ENCODE data around the gene ZNF302.

The ZNF302 gene

DNA sequence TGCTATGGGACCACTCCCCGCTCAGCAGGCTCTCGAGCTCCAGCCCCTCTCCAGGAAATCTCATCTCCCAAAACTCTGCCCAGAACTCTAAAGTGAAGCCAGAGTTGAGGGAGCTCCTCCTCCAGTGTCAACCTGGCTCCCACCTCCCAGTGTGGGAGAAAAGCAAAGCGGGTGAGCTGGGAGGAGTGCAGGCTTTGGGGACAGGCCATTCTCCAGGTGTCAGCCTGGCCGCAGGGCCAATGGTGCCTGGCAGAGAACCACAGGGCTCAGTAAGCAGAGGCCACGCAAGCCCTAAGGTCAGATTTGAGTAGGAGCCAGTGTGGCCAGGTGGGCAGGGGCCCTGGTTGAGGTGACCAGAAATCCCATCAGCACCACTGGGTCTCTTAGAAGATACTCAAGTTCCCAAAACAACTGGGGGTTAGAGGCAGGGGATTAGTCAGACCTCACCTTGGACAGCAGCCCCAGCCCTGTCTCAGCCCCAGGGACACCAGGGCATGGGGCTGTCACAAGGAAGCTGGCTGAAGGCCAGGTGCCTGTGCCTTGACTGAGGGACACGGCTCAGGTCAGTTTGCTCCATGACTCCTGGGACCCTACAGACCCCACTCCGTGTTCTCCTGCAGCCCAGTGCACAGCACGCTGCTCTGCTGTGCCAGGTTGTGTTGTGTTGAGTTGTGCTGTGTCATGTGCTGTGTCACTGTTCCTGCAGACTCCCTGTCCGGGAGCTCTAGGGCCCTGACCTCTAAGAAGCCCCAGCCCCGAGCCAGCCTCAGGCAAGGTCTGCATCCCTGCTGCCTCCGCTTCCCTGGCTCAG lies 53.7 kb downstream of the ZNF302 start:
- no peak overlapping the region for H3K4me3 ChIP-seq
- H3K27ac ChIP-seq = no peak overlapping the region
- no peak for DNase-seq (ENCODE audit: low read depth, low spot score)
- TF ChIP-seq EZH2 (IDR thresholded peaks at IDR 0.05) (no peak), POLR2AphosphoS5 (IDR thresholded peaks at IDR 0.05; ENCODE audit: borderline replicate concordance, low read depth, low read length) (no peak), FOXP2 (optimal IDR thresholded peaks at IDR 0.05; ENCODE audit: control extremely low read depth, extremely low read length, insufficient read depth) (no peak)
- H3K36me3 ChIP-seq (ENCODE audit: insufficient read depth, low read length) = peaks cover 8% of the 10 kb centered on the region; the same call in 1 of the 2 replicates
- no peak overlapping the region for H3K9ac ChIP-seq (ENCODE audit: insufficient read length)
- no peaks in the 10 kb centered on the region for H3K9me3 ChIP-seq (ENCODE audit: low read depth, low read length)

DNA sequence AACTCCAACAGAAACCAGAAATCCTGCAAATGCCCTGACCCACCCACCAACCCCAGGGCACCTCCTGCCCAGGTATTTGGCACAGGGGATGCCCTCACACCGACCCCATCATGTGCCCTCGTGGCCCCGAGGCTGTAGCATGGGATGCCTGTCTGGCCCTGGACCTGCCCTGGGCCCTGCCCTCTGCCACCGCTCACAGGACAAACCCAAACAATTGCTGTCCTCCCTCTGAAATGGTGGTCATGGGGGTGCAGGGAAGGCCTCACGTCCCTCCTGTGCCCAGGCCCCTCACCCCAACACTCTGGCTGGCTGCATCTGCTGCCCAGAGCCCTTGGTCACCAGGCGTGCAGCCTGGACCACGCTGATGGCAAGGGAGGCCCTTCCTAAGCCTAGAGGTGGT lies 54.5 kb downstream of the ZNF302 start:
- DNase-seq (ENCODE audit: low read depth, low spot score) = no peak
- no peaks in the 10 kb centered on the region for H3K9me3 ChIP-seq (ENCODE audit: low read depth, low read length)
- no peak overlapping the region for H3K27ac ChIP-seq
- H3K36me3 ChIP-seq (ENCODE audit: insufficient read depth, low read length) = peaks cover 10% of the 10 kb centered on the region; the same call in 1 of the 2 replicates
- TF ChIP-seq POLR2AphosphoS5 (IDR thresholded peaks at IDR 0.05; ENCODE audit: borderline replicate concordance, low read depth, low read length) (no peak), EZH2 (IDR thresholded peaks at IDR 0.05) (no peak), FOXP2 (optimal IDR thresholded peaks at IDR 0.05; ENCODE audit: control extremely low read depth, extremely low read length, insufficient read depth) (no peak)
- H3K4me3 ChIP-seq = no peak overlapping the region
- no peak overlapping the region for H3K9ac ChIP-seq (ENCODE audit: insufficient read length)

DNA sequence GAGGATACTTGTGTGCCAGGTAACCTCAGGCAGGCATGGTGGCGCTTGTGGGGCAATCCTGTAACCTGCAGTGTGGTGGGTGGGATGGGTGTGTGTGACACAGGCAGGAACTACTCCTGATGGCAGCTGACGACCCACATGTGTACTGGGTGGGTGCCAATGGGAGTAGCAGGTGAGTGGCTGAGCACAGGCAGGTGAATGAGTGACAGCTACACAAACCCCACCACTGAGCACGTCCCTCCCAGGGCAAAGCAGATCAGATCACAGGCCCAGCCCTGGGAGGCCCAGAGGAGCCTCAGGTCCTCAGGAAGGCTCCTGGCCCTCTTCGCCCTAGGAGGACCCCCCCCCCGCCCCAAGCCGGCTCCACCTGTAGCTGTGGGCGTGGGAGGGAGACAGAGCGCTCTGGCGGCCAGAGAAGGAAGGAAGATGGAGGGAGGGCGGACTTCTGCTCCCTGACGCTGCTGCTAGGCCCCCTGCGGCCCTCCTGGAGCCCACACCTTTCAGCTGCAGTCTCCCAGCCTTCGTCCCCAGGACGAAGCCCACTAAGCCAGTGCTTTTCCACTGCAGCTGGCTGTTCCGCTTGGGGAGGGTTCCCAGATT lies 55.2 kb downstream of the ZNF302 start:
- H3K27ac ChIP-seq = no peak overlapping the region
- H3K4me3 ChIP-seq = peak overlapping the region; percentile 85
- no peak overlapping the region for H3K9ac ChIP-seq (ENCODE audit: insufficient read length)
- no peaks in the 10 kb centered on the region for H3K9me3 ChIP-seq (ENCODE audit: low read depth, low read length)
- TF ChIP-seq FOXP2 (optimal IDR thresholded peaks at IDR 0.05; ENCODE audit: control extremely low read depth, extremely low read length, insufficient read depth) = no peak
- no peak for TF ChIP-seq POLR2AphosphoS5 (IDR thresholded peaks at IDR 0.05; ENCODE audit: borderline replicate concordance, low read depth, low read length)
- TF ChIP-seq EZH2 (IDR thresholded peaks at IDR 0.05) = no peak
- H3K36me3 ChIP-seq (ENCODE audit: insufficient read depth, low read length) = peaks cover 17% of the 10 kb centered on the region; the same call in 1 of the 2 replicates
- DNase-seq (ENCODE audit: low read depth, low spot score) = no peak

DNA sequence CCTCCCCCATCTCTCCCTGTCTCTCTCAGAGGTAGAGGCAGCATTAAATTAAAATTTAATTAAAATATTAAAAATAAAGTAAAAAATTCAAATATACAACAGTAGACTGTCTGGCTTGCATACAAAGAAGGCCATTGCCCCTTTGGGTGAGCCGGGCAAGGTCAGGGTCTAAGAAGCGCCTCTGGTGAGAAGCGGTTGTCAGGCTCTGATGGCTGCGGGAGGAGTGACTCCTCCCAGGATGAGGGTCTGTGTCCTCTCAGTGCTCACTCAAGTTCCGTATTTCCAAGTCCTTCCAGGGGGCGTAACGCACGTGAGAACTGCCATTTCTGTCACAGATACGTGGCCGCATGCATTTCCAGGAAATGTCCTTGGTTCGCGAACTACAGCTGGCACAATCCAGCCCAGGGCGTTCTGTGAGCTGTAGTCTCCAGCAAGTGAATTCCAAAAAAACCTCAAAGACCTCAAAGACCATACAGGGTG lies 55.8 kb downstream of the ZNF302 start:
- H3K4me3 ChIP-seq = peak overlapping the region; percentile 85
- no peak for DNase-seq (ENCODE audit: low read depth, low spot score)
- no peaks in the 10 kb centered on the region for H3K9me3 ChIP-seq (ENCODE audit: low read depth, low read length)
- no peak overlapping the region for H3K27ac ChIP-seq
- H3K9ac ChIP-seq (ENCODE audit: insufficient read length) = peak overlapping the region; percentile 97
- no peak for TF ChIP-seq POLR2AphosphoS5 (IDR thresholded peaks at IDR 0.05; ENCODE audit: borderline replicate concordance, low read depth, low read length)
- H3K36me3 ChIP-seq (ENCODE audit: insufficient read depth, low read length) = peaks cover 20% of the 10 kb centered on the region; the same call in 1 of the 2 replicates

DNA sequence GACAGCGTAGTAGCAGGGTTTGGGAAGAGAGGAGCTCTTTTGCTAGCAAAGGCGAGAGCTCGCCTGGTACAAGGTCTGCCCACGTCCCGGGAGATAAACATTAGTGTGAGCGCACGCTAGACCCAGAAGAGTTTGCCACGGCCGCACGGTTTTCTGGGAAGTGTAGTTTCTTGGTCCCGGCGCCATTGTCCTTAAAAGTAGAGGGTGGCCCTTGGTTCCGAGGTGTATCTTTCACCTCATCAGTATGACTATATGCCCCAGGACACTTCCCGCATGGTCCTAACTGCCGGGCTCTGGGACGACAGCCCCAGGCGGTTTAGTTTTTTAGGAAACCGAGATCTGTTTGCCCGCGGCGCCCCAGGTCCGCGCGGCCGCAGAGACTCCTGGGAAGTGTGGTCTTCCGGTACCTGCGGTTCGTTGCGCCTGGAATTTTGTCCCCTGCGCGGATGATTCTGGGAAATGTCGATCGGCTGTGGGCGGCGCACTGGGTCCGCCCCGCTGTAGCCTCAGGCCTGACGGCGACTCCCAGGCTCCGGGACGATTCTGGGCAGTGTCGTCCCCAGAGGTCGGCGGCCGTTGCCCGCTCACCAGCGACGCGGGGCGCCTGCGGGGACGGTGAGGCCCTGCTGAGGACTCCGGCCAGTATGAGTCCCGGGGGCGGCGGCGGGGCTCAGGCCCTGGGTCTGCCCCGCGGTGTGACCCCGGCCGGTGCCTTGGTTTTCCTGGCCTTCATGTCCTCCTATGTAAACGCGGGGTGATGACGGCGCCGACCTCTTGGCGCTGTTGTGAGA lies 56.5 kb downstream of the ZNF302 start, which contains the start of gene ZNF181:
ZNF181 (plus strand) TSS at position 498 of the 791 bp plus-strand sequence. CDS start 795 bp downstream, outside the sequence.
- Histone ChIP-seq H3K9ac (ENCODE audit: insufficient read length) (peak within 1 kb of the TSS; percentile 97), H3K9me3 (ENCODE audit: low read depth, low read length) (no peaks in the 10 kb centered on the region), H3K4me3 (peak within 1 kb of the TSS; percentile 85), H3K27ac (peak within 1 kb of the TSS; percentile 87), H3K36me3 (ENCODE audit: insufficient read depth, low read length) (peaks cover 27% of the 10 kb centered on the region)
- no peak for TF ChIP-seq FOXP2 (optimal IDR thresholded peaks at IDR 0.05; ENCODE audit: control extremely low read depth, extremely low read length, insufficient read depth)
- peak; percentile 74 for TF ChIP-seq POLR2AphosphoS5 (IDR thresholded peaks at IDR 0.05; ENCODE audit: borderline replicate concordance, low read depth, low read length)
- TF ChIP-seq EZH2 (IDR thresholded peaks at IDR 0.05) = no peak
- peak; percentile 72 for DNase-seq (ENCODE audit: low read depth, low spot score)

DNA sequence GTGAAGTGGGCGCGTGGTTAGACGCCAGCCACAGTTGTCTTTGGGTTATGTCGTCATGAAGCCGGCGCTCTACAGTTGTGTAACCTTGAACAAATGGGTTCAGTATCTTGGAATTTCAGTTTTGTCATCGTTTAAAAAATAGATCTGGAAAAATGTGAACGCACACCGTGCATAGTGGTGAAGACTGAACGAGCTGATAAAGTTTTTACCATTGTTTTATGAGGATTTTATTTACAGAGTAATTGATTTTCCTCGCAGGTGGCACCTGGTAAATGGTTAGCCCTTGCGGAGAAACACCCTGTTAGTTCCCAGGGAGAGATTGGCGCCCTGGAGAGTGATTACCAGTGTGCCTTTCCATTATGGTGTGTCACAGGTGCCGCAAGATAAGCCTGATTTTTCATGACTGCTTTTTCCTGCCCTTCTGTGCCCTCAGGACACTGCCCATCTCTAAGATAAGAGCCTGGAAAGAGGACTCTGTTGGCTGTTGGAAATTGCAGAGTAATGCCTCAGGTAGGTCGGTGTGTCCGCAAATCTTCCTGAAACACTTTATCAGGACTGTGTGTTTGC lies 57.1 kb downstream of the ZNF302 start:
- no peak for DNase-seq (ENCODE audit: low read depth, low spot score)
- peaks cover 34% of the 10 kb centered on the region for H3K36me3 ChIP-seq (ENCODE audit: insufficient read depth, low read length)
- H3K9ac ChIP-seq (ENCODE audit: insufficient read length) = peak overlapping the region; percentile 97
- H3K4me3 ChIP-seq = peak overlapping the region; percentile 85
- no peak for TF ChIP-seq EZH2 (IDR thresholded peaks at IDR 0.05)
- TF ChIP-seq FOXP2 (optimal IDR thresholded peaks at IDR 0.05; ENCODE audit: control extremely low read depth, extremely low read length, insufficient read depth) = no peak
- no peak for TF ChIP-seq POLR2AphosphoS5 (IDR thresholded peaks at IDR 0.05; ENCODE audit: borderline replicate concordance, low read depth, low read length)
- peak overlapping the region; percentile 87 for H3K27ac ChIP-seq
- 0 out of 2 replicates have a peak, but pooled peaks cover 4% of the 10 kb centered on the region for H3K9me3 ChIP-seq (ENCODE audit: low read depth, low read length)

Measured in SK-N-MC (cell line).